SH-SY5Y (cell line): ENCODE measurements around the gene RAB12.

ENCODE experiments used
- GATA2 ChIP-seq: IDR thresholded peaks from 2 replicates; pipeline ENCODE4 v1.6.1; 2011; ENCODE audit warnings: mild to moderate bottlenecking, low read depth, low read length
- GATA3 ChIP-seq: IDR thresholded peaks from 2 replicates; pipeline ENCODE4 v1.6.1; 2011; ENCODE audit warnings: low read depth, mild to moderate bottlenecking, low read length, moderate library complexity

GRCh38 chr18:8623549-8624106 is 14.4 kb downstream of the RAB12 start:
- TF ChIP-seq GATA3: no peak
- no peak for TF ChIP-seq GATA2
